Endothelial cell of umbilical vein (primary cell): ENCODE data around the gene POLN. TPM values are rescaled to one million over a fixed set of nuclear protein-coding genes. Genes with fewer than 3 reads are reported as not detected.

ENCODE experiments used
- BruUV-seq: library from RNA; stranded (reverse); fragments of 400-500 nt; replicated peaks from 2 replicates; lab custom pipeline; 2021; lab: Mats Ljungman, UMichigan
- CTCF ChIA-PET: fragments of 300-600, 350-600 bp; sonication (Branson Sonifier 250); formaldehyde crosslinking; loops from one replicate; lab custom pipeline; 2021; ENCODE audit warnings: antibody characterized with exemption, inconsistent platforms; lab: Charles Lee
- POLR2A ChIA-PET: fragments of 300-600, 350-600 bp; sonication (Branson Sonifier 250); formaldehyde crosslinking; loops from one replicate; lab custom pipeline; 2021; ENCODE audit warnings: antibody characterized with exemption, inconsistent platforms; lab: Charles Lee
- DNase-seq: peaks from one replicate; pipeline ENCODE4 v3.0.0-alpha.2; 2011; ENCODE audit warnings: low read depth, low spot score
- FAIRE-seq: peaks from 2 replicates; lab custom pipeline; 2011; peaks lifted over from hg19 to GRCh38; lab: Jason Lieb, UNC
- H2AFZ ChIP-seq: 2 replicates; pipeline ENCODE4 v1.6.0; 2012; ENCODE audit warnings: low read depth, low read length, control low read depth, inconsistent platforms
- H3K27ac ChIP-seq: 2 replicates; pipeline ENCODE4 v1.5.1; 2011; ENCODE audit warnings: low read depth, mild to moderate bottlenecking, control low read depth, low read length, moderate library complexity; ENCODE audit not compliant: insufficient read depth
- H3K27me3 ChIP-seq, 2 experiments: 2 replicates each; pipeline versions ENCODE4 v1.6.0 to v1.6.1; 2011; ENCODE audit warnings: low read length in 2 of 2, mixed read lengths in 1 of 2; ENCODE audit not compliant: control insufficient read depth in 2 of 2, insufficient read depth in 2 of 2
- H3K36me3 ChIP-seq, 2 experiments: 2 replicates in 1 of 2; 3 replicates in 1 of 2; pipeline ENCODE4 v1.5.1; 2011; ENCODE audit warnings: low read length in 2 of 2, mild to moderate bottlenecking in 1 of 2, moderate library complexity in 1 of 2; ENCODE audit not compliant: control insufficient read depth in 2 of 2, insufficient read depth in 2 of 2; ENCODE audit errors: extremely low read depth in 1 of 2
- H3K4me1 ChIP-seq: 3 replicates; pipeline ENCODE4 v1.5.1; 2011; ENCODE audit warnings: mild to moderate bottlenecking, low read length; ENCODE audit not compliant: control insufficient read depth, insufficient read depth; ENCODE audit errors: extremely low read depth
- H3K4me2 ChIP-seq: 2 replicates; pipeline ENCODE4 v1.6.1; 2011; ENCODE audit warnings: low read length, control low read depth, mixed read lengths; ENCODE audit not compliant: insufficient read depth
- H3K4me3 ChIP-seq, 3 experiments: fragments of 200-600 bp in 1 of 3; sonication (generic), shearing (Covaris generic) in 1 of 3; replicated peaks in 1 of 3; 2 replicates each; pipeline ENCODE4 v1.5.1; 2011 to 2016; ENCODE audit warnings: control low read depth in 3 of 3, low read length in 3 of 3, mild to moderate bottlenecking in 2 of 3, inconsistent platforms in 1 of 3, low read depth in 1 of 3, moderate library complexity in 1 of 3; ENCODE audit not compliant: insufficient read depth in 1 of 3
- H3K79me2 ChIP-seq: 2 replicates; pipeline ENCODE4 v1.6.0; 2012; ENCODE audit warnings: low read length, inconsistent platforms; ENCODE audit not compliant: control insufficient read depth, insufficient read depth
- H3K9ac ChIP-seq: replicated peaks from 2 replicates; pipeline ENCODE3; 2011; ENCODE audit warnings: low read length, control low read depth; ENCODE audit not compliant: insufficient read depth; ENCODE audit errors: extremely low read depth
- H3K9me1 ChIP-seq: replicated peaks from 3 replicates; pipeline ENCODE4 v1.6.0; 2011; ENCODE audit warnings: mild to moderate bottlenecking, low read length; ENCODE audit not compliant: control insufficient read depth, insufficient read depth; ENCODE audit errors: extremely low read depth
- H3K9me3 ChIP-seq: replicated peaks from 2 replicates; pipeline ENCODE4 v1.5.1; 2012; ENCODE audit warnings: low read length, inconsistent platforms; ENCODE audit not compliant: control insufficient read depth, insufficient read depth
- H4K20me1 ChIP-seq: replicated peaks from 2 replicates; pipeline ENCODE3; 2011; ENCODE audit warnings: mild to moderate bottlenecking, low read length; ENCODE audit not compliant: control insufficient read depth, insufficient read depth; ENCODE audit errors: extremely low read depth
- CTCF ChIP-seq, 2 donors: IDR thresholded peaks; 1 replicate in 1 of 2; 2 replicates in 1 of 2; pipeline ENCODE4 v1.5.1; 2011; ENCODE audit warnings: low read length in 2 of 2, mild to moderate bottlenecking in 2 of 2, moderate library complexity in 2 of 2, control low read depth in 1 of 2, inconsistent platforms in 1 of 2, low read depth in 1 of 2; ENCODE audit not compliant: insufficient read depth in 1 of 2; ENCODE audit errors: extremely low read depth in 1 of 2
- EZH2 ChIP-seq: IDR thresholded peaks from 2 replicates; pipeline ENCODE4 v1.6.1; 2012; ENCODE audit warnings: borderline replicate concordance, low read depth, mild to moderate bottlenecking, moderate library complexity, low read length, inconsistent platforms; ENCODE audit not compliant: severe bottlenecking
- FOS ChIP-seq: IDR thresholded peaks from 2 replicates; pipeline ENCODE4 v1.6.1; 2011; ENCODE audit warnings: mild to moderate bottlenecking, low read length, moderate library complexity, borderline replicate concordance; ENCODE audit not compliant: insufficient read depth
- GATA2 ChIP-seq: IDR thresholded peaks from 2 replicates; pipeline ENCODE4 v1.7.0; 2011; ENCODE audit warnings: low read depth, mild to moderate bottlenecking, moderate library complexity, mixed read lengths, low read length; ENCODE audit not compliant: insufficient read length, insufficient read depth
- JUN ChIP-seq: IDR thresholded peaks from 2 replicates; pipeline ENCODE4 v1.6.1; 2011; ENCODE audit warnings: borderline replicate concordance, low read depth; ENCODE audit not compliant: insufficient read length, insufficient read depth
- MYC ChIP-seq: IDR thresholded peaks from one replicate; pipeline ENCODE4 v1.6.1; 2011; ENCODE audit warnings: mild to moderate bottlenecking, low read depth, low read length
- dilution Hi-C: fragments of 300-500 bp; cut with MboI; formaldehyde crosslinking; loops from one replicate; pipeline ENCODE4 v1.15.0; 2019; ENCODE audit warnings: low sequenced_read_pairs; ENCODE audit not compliant: extremely low pct_ligation_motif_present
- intact Hi-C: fragments of 100-400 bp; cut with micrococcal nuclease; formaldehyde crosslinking; loops from one replicate; pipeline ENCODE4 v1.10.0; 2022
- polyA plus RNA-seq, 4 experiments: library from polyadenylated mRNA; depleted of rRNA in 3 of 4; stranded (reverse) in 3 of 4; unstranded in 1 of 4; fragments of >200 nt; gene quantifications; 2 replicates each; pipeline versions ENCODE4 v1.2.1 to v1.2.3, GENCODE V29; 2011 to 2012; ENCODE audit warnings: missing spikeins in 1 of 4
- total RNA-seq: library from RNA; stranded (reverse); gene quantifications from 2 replicates; pipeline ENCODE4 v1.2.3, GENCODE V29; 2021
- TF ChIP-seq, protein P1 (sequence below): IDR thresholded peaks from 2 replicates; pipeline ENCODE4 v1.6.1; 2011; ENCODE audit not compliant: insufficient read depth, insufficient read length

The POLN gene
- total and polyA plus RNA-seq, 2 donors (not counting 3 experiments of a cell fraction or from before 2014, with no cell fraction given): 1.3 to 4.2 TPM

DNA sequence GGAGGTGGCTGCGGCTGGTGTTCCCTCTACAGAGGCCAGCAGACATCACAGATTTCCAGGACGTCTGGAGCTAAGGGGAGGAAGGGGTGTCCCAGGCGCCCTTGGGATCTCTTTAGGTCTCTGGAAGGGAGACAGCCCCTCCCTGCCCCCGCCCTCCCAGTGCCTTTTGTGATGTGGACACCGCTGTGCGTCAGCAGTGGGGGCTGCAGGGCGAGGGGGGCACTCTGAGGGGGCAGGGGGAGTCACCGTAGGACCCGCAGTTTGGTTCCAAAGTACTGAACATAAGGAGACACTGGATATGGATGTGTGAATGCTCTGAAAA lies 45.6 kb upstream of the POLN start:
- Histone ChIP-seq H3K4me3 (no peak overlapping the region), H3K9me1 (no peaks in the 10 kb centered on the region), H3K27me3 (no peaks in the 10 kb centered on the region), H3K9ac (no peak overlapping the region), H3K27ac (no peak overlapping the region), H3K4me2 (no peak overlapping the region), H3K4me1 (peaks cover 13% of the 10 kb centered on the region), H3K36me3 (no peaks in the 10 kb centered on the region), H3K79me2 (no peaks in the 10 kb centered on the region), H2AFZ (no peak overlapping the region), H3K9me3 (no peaks in the 10 kb centered on the region), H4K20me1 (no peaks in the 10 kb centered on the region)
- BruUV-seq: no TSS peak
- dilution Hi-C loops: no loop called here
- ChIA-PET POLR2A (no interaction called here), CTCF (no interaction called here)
- TF ChIP-seq JUN: no peak
- TF ChIP-seq CTCF (IDR thresholded peaks at IDR 0.05; ENCODE audit: extremely low read depth in 1 of 2, insufficient read depth in 1 of 2, low read depth in 1 of 2, low read length in 2 of 2): no peak
- TF ChIP-seq, protein P1, sequence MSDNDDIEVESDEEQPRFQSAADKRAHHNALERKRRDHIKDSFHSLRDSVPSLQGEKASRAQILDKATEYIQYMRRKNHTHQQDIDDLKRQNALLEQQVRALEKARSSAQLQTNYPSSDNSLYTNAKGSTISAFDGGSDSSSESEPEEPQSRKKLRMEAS: no peak
- TF ChIP-seq FOS: no peak
- TF ChIP-seq EZH2: no peak
- no peak for TF ChIP-seq MYC
- TF ChIP-seq GATA2: no peak
- FAIRE-seq: no peak
- no peak for DNase-seq
- intact Hi-C loops: no loop called here
